ENCODE measurements around the gene SFRP5.

Gene SFRP5

DNA sequence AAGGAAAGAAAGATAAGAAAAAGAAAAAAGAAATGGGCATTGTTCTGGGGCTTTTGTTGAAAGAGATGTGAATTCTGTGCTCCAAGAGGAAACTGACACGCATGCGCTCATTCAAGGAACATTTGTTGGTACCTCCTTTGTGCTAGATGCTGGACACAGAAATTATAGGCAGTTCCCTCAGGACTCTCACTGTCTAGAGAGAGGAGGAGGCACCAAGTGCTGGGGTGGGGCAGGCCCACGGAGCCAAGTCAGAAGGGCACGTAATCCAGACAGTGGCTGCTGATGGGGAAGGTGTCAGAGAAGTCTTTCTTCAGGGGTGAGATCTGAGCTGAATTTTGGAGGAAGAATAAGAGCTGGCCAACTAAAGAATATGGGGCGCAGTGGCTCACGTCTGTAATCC is 37.8 kb downstream of the SFRP5 start:
- no peak for TF ChIP-seq RAD21 (IDR thresholded peaks at IDR 0.05; ENCODE audit: low read depth)
- no peak for TF ChIP-seq TEAD4 (IDR thresholded peaks at IDR 0.05)
- TF ChIP-seq TAF1 (IDR thresholded peaks at IDR 0.05; ENCODE audit: low read depth): no peak
- TF ChIP-seq EGR1 (IDR thresholded peaks at IDR 0.05): no peak
- no peak for TF ChIP-seq ZBTB7A (IDR thresholded peaks at IDR 0.05; ENCODE audit: low read depth)
- TF ChIP-seq, protein P1, sequence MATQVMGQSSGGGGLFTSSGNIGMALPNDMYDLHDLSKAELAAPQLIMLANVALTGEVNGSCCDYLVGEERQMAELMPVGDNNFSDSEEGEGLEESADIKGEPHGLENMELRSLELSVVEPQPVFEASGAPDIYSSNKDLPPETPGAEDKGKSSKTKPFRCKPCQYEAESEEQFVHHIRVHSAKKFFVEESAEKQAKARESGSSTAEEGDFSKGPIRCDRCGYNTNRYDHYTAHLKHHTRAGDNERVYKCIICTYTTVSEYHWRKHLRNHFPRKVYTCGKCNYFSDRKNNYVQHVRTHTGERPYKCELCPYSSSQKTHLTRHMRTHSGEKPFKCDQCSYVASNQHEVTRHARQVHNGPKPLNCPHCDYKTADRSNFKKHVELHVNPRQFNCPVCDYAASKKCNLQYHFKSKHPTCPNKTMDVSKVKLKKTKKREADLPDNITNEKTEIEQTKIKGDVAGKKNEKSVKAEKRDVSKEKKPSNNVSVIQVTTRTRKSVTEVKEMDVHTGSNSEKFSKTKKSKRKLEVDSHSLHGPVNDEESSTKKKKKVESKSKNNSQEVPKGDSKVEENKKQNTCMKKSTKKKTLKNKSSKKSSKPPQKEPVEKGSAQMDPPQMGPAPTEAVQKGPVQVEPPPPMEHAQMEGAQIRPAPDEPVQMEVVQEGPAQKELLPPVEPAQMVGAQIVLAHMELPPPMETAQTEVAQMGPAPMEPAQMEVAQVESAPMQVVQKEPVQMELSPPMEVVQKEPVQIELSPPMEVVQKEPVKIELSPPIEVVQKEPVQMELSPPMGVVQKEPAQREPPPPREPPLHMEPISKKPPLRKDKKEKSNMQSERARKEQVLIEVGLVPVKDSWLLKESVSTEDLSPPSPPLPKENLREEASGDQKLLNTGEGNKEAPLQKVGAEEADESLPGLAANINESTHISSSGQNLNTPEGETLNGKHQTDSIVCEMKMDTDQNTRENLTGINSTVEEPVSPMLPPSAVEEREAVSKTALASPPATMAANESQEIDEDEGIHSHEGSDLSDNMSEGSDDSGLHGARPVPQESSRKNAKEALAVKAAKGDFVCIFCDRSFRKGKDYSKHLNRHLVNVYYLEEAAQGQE (IDR thresholded peaks at IDR 0.05; ENCODE audit: low read depth): no peak
- no peak for TF ChIP-seq CEBPB (IDR thresholded peaks at IDR 0.05)
- no peak for TF ChIP-seq NFIC (IDR thresholded peaks at IDR 0.05)
- TF ChIP-seq, protein P2, sequence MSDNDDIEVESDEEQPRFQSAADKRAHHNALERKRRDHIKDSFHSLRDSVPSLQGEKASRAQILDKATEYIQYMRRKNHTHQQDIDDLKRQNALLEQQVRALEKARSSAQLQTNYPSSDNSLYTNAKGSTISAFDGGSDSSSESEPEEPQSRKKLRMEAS (IDR thresholded peaks at IDR 0.05): no peak
- TF ChIP-seq, protein P3, sequence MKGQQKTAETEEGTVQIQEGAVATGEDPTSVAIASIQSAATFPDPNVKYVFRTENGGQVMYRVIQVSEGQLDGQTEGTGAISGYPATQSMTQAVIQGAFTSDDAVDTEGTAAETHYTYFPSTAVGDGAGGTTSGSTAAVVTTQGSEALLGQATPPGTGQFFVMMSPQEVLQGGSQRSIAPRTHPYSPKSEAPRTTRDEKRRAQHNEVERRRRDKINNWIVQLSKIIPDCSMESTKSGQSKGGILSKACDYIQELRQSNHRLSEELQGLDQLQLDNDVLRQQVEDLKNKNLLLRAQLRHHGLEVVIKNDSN (IDR thresholded peaks at IDR 0.05): no peak

DNA sequence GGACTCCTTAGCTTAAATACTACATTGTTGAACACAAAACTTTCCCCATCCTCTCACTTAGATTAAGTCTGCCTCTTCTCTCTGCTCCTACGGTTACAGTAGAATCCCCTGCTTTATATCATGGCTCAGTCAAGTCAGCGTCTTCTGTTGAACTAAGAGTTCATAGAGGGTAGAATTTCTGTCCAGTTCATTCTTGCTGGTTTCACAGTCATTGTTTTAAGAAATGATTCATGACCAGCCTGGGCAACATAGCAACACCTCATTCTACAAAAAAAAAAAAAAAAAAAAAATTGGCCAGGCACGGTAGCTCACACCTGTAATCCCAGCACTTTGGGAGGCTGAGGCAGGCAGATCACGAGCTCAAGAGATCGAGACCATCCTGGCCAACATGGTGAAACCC is 38.5 kb downstream of the SFRP5 start:
- TF ChIP-seq, protein P1 (IDR thresholded peaks at IDR 0.05; ENCODE audit: low read depth): no peak

DNA sequence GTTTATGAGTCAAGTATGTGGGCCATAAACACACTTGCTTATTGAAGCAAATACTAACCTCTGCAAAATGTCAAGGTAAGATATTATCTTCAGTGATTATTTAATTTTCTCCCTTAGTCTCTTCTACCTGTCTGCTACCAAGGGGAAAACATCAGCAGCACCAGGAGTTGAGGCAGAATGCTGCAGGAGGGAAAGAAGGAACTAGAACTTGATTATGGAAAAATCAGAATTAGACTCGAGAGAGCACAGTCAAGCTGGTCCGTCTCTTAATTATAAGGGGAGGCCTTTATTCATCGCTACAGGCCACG is 39.8 kb downstream of the SFRP5 start:
- TF ChIP-seq TCF12 (IDR thresholded peaks at IDR 0.05; ENCODE audit: low read depth) (no peak), YY1 (IDR thresholded peaks at IDR 0.05; ENCODE audit: low read depth) (no peak), FOXM1 (IDR thresholded peaks at IDR 0.05; ENCODE audit: borderline replicate concordance, low read depth) (no peak), ZBTB7A (IDR thresholded peaks at IDR 0.05; ENCODE audit: low read depth) (no peak), TEAD4 (IDR thresholded peaks at IDR 0.05) (no peak), EGR1 (IDR thresholded peaks at IDR 0.05) (no peak)
- TF ChIP-seq, protein P1 (IDR thresholded peaks at IDR 0.05; ENCODE audit: low read depth): no peak
- TF ChIP-seq, protein P2 (IDR thresholded peaks at IDR 0.05): no peak
- TF ChIP-seq, protein P3 (IDR thresholded peaks at IDR 0.05): no peak

DNA sequence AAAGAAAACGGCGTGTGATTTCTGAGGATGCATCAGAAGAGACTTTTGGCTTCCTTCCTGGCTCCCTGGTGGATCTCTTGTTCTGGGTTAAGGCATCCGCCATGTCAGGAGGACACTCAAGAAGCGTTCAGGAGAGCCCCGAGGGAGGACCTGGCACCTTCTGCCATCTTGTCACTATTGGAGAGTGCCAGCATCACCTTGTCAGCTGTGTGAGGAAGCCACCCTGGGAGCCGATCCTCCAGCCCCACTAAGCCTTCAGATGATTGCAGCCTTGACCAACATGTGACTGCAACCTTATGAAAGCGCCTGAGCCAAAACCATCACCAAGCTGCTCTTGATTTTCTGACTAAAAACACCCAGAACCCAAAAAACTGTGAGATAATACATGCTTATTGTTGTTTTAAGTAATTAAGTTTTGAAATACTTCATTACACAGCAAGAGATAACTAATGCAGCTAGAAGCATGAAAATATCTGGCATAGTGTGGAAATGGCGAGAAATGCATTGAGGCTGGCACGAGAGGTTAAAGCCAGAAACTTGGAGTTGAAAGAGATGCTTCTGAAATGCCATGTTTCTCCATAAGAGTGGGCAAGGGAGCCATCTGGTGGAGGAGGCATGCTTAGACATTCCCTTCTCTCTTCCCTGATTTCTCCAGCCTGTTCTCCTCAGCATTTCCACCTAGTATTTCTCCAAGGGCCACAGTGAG is 40.3 kb downstream of the SFRP5 start:
- TF ChIP-seq TEAD4 (IDR thresholded peaks at IDR 0.05) (peak; percentile 49; the same call in 1 of the 2 replicates), RAD21 (IDR thresholded peaks at IDR 0.05; ENCODE audit: low read depth) (peak; percentile 100)
- TF ChIP-seq, protein P1 (IDR thresholded peaks at IDR 0.05; ENCODE audit: low read depth): no peak

All from Ishikawa (cell line).